NCI-H2081 (cell line): ENCODE measurements around the gene MRPL28.
A peak's percentile ranks its signal among the peaks of the same experiment; 100 is the strongest.
"Not testable (repeated sequence)": the region's sequence is repeated elsewhere in the genome, so short reads cannot be mapped to it uniquely, and the experiment has no call there.

Source experiments
- DNase-seq, 2 experiments: peaks; one replicate each; lab custom pipeline; 2025; lab: John Stamatoyannopoulos, UW

MRPL28 gene

DNA sequence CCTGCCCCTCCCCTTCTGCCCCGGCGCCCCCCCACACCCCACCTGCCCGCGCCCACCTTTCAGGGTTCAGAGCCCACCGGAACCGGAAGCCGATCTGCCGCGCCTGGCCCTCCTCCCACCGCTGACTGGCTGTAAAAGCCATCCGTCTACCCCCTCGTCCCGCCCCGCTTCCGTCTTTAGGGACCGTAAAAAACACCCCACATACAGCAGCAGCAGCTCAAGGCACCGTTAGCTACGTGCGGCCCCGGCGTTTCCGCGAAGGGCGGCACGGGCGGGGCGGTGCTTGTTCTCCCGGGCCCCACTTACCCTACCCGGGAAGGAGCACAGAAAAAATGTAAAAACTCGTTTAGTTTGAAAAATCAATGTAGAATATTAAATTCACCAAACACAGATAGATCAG, at the start of gene MRPL28:
Gene MRPL28 (minus strand): TSS at position 96 of the 400 bp plus-strand sequence. CDS start 320 bp downstream, outside the sequence.
- peak; percentile 94 to 95 for DNase-seq

DNA sequence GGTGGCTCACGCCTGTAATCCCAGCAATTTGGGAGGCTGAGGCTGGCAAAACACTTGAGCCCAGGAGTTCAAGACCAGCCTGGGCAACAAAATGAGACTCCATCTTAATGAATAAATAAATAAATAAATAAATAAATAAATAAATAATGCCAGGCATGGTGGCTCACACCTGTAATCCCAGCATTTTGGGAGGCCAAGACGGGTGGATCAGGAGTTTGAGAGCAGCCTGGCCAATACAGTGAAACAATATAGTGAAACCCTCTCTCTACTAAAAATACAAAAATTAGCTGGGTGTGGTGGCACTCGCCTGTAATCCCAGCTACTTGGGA, 44.8 kb upstream of the MRPL28 start:
- DNase-seq: not testable (repeated sequence)

DNA sequence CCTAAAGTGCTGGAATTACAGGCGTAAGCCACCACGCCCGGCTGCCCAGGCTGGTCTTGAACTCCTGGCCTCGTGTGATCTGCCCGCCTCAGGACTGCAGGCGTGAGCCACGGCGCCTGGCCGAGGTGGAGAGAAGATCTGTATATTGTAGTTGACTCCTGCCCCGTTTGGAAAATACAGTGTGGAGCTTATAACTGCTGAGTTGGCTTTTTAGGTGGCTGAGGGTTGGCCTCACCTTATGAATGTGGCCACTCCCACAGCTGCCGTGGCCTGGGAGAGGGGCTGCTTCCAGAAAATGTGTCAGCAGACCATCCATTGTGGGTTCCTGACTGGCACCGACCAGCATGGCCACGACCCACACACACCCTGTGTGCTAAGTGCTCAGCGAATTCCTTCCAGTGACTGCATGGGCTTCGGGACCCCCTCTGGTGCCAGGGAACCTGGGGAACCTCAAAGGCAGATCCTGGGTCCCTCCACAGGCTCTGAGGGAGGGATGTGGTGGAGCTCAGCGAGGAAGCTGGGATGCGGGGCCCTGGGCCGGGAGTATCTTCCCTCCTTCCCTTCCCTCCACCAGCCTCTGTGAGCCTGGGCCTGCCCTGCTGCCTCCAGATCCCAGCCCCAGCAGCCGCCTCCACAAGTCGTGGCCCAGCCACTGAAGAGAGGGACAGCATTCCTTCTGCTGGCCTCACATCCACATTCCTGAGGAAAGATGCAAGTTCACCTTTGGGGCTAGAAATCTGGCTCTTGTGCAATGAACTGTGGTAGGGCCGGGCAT, 44.2 kb upstream of the MRPL28 start:
- DNase-seq: no peak

DNA sequence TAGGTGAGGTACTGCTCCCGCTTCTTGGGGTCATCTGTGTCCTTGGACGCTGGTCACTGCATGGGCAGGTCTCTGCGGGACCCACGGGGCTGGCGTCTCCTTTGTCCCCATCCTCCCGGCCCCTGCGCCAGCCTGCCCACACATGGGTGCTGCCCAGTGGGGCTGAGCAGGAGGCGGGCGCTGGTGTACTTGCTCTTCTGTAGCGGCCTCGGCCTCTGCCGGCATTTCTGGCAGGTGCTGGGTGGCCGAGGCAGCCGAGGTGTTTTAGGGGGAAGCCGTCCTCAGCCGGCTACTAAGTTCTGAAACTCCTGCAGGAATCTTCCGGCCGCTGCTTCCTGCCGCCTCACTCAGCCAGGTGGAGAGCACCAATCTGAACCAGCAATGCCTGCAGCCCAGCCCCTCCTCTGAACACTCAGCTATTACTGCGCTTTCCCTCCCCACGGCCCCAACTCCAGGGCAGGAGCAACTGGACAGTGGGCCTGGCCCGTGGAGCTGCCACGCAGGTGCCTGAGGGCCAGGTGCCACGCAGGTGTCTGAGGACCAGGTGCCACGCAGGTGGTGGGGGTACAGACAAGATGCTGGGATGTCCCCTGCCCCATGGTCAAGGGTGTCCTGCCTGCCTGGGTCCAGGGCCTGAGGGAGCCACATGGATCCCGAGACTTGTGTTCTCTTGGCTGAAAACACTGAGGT, 41.4 kb upstream of the MRPL28 start:
- no peak for DNase-seq

DNA sequence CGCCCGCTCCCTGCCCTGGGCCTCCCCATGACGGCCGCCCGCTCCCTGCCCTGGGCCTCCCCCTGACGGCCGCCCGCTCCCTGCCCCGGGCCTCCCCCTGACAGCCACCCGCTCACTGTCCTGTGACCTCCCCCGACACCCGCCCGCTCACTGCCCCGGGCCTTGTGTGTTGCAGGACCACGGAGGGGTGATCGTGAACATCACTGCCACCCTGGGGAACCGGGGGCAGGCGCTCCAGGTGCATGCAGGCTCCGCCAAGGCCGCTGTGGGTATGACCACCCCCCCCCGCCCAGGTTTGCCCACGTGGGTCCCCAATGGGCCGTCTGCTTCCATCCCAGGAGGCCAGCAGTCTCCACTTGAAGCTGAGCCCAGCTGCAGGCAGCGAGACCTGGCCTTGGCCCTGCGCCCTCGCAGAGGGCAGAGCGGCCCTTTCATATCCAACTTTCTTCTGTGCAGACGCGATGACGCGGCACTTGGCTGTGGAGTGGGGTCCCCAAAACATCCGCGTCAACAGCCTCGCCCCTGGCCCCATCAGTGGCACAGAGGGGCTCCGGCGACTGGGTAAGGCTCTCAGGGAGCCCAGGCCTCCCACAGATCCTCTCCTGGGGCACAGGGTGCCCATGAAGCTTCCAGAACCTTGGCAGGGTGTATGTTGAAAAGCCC, 40.3 kb upstream of the MRPL28 start:
- no peak for DNase-seq

DNA sequence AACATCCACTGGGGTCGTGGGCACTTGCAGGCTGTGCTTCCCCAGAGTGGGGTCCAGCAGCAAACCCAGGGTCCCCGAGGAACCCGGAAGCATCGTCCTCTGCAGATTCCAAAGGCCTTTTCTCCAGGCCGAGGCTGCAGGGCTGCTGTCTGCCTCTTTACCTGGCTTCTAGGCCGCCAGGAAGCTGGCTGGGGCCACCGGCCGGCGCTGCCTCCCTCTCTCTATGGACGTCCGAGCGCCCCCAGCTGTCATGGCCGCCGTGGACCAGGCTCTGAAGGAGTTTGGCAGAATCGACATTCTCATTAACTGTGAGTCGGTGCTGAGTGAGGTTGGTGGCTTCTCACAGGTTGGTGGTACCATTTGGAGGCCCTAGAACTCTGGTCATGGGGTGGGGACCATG, 36.9 kb upstream of the MRPL28 start:
- DNase-seq: no peak

DNA sequence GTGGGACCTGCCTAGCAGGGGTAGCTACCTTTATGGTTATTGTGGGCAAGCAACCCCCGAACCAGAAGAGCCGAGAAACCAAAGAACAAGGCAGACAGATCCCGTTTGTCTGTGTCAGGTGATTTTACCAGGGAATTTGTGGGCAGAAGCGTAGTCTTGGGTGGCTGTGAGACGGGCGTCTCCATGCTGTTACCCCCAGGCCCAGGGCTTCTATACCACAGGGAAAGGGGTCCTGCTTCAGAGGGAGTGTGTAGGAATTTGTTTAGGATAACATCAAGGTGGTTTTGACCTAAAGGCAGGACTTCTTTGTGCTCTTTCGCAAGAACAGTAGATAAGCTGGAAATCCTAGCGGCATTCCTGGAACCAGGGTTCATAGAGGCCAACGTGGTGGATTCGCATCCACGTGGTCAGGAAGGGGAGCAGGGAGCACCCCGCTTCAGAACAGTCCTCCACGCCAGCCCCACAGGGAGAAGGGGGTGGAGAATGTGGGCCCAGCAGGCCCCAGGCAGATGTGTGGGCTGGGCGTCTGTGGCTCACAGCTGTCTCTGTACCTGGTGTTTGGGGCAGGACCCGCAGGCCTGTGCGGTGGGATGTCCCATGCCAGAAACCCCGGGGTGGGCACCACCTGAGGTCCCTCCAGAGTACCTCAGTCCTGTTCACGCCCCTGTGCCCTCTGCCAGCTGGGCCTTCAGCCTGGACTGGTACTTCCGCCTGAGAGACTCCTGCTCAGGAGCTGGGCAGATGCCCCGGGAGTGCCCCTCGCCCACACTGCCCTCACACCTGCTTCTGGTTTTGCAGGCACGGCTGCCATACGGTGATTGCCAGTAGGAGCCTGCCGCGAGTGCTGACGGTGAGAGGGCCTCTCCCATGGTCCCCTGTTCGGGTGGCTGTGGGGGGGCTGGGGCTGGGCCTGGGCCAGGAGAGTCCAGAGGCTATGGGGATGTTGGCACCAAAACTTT, 35.5 kb upstream of the MRPL28 start:
- no peak for DNase-seq

DNA sequence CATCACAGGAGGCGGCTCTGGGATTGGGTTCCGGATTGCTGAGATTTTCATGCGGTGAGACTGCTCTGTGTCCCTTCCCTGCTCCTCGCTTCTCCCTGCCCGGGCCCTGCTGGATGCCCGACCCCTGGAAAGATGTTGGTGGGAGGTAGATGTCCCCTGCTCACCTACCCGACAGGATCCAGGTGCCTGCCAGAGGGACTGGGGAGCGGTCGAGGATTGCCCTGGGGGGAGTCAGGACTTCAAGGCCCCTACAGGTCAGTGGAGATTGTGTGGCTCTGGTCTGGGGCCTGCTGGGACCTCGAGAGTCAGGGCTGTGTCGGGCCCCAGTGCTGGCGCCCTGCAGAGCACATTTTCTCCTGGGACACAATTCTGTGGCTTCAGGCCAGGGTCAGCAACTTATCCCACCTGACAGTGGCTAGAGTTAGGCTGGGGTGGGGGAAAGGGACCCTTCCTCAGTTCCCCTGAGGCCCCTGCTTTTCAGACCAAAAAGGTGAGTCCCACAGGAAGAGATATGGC, 34.7 kb upstream of the MRPL28 start:
- no peak for DNase-seq

DNA sequence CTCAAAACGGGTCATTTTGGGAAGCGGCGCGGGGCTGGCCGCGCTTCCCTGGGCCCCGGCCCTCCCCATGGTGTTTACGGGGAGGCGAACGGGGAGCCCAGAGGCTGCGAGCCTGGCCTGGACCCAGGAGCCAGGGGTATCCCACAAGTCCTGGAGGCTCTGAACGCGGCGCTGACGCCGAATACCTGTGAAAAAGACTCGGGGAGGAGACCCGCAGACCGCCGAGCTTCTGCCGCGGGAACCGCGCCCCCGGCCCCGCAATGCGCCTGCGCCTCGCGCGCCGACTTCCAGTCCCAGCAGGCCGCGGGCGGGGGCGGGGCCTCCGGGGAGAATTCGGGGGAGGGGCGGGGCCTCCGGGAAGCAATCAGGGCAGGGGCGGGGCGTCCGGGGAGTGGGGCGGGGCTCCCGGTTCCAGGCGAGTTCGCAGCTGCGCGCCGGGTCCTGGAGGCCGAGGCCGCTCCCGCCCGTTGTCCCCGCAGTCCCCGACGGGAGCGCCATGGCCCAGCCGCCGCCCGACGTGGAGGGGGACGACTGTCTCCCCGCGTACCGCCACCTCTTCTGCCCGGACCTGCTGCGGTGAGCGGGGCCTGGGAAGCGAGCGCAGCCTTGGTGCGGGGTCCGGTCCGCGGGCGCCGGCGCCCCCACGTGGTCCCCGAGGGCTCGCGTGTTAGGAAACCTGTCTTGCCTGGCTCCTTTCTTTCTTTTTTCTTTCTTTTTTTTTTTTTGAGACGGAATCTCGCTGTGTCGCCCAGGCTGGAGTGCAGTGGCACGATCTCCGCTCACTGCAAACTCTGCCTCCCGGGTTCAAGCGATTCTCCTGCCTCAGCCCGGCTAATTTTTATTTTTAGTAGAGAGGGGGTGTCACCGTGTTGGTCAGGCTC, 31.4 kb upstream of the MRPL28 start, which contains the start of gene DECR2:
Gene DECR2 (plus strand): TSS at position 418 of the 881 bp plus-strand sequence. CDS start 79 bp downstream, at position 497.
- peak; percentile 82 to 92 for DNase-seq

DNA sequence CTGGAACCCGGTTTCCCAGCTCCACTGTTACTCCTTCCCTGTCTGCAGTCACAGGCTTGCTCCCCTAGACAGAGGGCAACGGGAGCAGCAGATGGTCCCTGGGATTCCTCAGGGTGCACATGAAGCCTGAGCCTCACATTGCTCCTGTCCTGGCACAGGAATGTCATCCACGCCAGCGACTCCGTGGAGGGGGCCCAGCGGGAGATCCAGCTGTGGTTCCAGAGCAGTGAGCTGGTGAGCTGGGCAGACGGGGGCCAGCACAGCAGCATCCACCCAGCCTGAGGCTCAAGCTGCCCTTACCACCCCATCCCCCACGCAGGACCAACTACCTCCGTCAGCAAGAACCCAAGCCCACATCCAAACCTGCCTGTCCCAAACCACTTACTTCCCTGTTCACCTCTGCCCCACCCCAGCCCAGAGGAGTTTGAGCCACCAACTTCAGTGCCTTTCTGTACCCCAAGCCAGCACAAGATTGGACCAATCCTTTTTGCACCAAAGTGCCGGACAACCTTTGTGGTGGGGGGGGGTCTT, 29.8 kb upstream of the MRPL28 start:
- no peak for DNase-seq

DNA sequence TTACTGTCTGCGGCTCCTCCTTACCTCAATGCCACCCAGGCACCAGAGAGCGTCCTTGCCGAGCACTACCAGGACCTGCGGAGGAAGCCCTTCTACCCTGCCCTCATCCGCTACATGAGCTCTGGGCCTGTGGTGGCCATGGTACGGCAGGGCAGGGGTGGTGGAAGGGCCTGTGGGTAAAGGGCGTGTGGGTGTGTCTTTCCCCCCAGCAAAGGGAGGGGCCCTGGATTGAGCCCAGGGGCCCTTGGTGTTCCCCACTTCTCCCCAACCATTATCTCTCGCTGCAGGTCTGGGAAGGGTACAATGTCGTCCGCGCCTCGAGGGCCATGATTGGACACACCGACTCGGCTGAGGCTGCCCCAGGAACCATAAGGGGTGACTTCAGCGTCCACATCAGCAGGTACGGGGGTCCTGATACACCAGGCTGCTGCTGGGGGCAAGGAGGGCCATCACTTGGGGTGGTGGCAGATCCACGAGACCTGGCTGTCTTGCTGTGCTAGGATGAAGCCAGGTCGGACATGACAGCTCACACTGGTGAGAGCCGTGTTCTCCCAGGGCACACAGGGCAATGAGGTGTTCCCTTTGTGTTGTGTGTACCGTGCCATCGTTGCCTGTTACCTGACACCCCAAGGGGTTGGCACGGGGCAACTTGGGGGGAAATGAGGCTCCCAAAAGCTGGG, 29.1 kb upstream of the MRPL28 start:
- DNase-seq: no peak

DNA sequence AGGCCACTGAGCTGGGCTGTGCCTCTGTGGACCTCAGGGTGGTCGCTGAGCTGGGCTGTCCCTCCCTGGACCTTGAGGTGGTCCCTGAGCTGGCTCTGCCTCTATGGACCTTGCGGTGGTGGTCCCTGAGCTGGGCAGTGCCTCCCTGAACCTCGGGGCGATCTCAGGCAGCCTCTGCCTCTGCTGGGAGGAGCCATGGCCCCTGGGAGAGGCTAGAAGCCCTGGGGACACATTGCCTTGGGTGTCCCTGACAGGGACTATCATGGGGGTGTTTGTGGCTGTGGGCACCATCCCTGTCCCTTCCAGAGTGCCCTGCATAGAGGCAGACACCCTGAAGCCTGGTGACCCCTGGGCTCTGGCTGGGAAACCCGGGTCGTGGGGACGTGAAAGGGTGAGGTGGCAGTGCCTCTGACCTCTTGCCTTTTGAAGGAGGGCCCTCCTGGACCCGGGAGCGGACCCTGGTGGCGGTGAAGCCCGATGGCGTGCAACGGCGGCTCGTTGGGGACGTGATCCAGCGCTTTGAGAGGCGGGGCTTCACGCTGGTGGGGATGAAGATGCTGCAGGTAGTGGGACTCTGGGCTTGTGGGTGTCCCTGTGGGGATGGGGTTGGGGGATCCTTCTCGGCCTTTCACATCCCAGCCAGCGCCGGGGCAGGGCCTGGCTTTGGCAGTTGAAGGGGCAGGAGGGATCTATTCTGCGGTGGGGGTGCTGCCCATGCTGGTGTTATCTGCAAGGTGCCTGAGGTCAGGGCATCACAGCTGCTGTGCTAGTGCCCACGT, 28.4 kb upstream of the MRPL28 start:
- DNase-seq: no peak

DNA sequence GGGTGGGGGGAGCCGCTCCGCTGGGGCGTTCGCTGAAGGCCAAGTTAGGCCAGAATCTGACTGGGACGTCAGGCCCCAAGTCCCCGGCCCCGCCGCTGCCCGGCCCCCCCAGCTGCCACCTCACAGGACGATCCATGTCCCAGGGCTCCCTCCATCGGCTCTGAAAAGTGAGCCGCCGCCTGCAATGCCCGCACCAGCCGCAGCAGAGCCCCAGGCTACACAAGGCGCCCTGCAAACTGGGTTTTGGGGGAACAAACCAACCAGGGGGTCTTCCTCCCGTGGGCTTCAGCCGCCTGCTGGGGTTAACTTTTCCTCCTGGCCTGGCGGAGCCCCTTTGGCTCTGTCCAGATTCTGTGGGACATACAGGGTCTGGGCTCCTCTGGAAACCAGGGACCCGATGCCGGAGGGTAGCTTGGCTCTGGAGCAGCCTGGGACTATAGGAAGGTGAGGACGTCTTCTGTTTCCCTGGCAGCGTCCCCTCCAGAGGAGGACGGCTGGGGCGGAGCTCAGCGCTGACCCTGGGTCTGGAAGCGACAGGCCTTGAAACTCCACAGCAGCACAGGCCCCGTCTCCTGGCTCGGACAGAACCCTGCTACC, 27.5 kb upstream of the MRPL28 start:
- no peak for DNase-seq

DNA sequence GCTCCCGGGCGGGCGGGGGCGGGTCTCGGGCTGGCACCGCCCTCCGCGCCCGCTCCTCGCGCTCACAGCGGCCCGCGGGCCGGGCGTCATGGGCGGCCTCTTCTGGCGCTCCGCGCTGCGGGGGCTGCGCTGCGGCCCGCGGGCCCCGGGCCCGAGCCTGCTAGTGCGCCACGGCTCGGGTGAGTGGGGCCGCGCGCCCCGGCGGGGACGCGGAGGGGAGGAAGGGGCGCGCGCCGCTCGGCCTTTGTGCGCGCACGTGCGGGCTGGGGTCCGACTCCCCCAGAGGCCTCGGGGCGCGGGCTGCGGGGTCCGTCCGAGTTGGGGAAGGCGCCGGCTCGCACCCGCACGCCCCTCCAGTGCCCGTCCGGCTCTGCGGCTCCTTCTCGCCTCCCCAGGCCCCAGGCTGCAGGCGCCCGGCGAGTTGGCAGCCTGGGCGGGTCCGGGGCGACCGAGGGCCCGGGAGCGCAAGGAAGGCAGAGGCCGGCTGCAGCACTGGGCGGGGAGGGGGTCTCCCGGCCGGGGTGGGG, 26.9 kb upstream of the MRPL28 start, which contains the start of gene NME4:
Gene NME4 (plus strand): TSS at position 65 of the 527 bp plus-strand sequence. CDS start 24 bp downstream, at position 89.
- peak; percentile 34 to 48 for DNase-seq

DNA sequence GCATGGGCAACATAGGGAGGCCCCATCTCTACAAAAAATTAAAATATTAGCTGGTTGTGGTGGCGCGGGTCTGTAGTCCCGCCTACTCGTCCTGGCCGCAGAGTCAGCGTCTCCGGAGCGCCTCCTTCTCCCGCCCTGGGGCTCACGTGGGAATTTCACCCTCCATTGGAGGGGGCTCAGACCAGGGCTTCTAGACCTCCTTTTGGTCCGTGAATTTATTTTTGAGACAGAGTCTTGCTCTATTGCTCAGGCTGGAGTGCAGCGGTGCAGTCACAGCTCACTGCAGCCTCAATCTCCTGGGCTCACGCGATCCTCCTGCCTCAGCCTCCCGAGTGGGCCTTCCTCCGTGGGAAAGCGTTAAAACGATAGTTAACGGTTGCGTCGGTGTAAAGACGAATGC, 26.3 kb upstream of the MRPL28 start:
- DNase-seq: peak; percentile 19 to 45

DNA sequence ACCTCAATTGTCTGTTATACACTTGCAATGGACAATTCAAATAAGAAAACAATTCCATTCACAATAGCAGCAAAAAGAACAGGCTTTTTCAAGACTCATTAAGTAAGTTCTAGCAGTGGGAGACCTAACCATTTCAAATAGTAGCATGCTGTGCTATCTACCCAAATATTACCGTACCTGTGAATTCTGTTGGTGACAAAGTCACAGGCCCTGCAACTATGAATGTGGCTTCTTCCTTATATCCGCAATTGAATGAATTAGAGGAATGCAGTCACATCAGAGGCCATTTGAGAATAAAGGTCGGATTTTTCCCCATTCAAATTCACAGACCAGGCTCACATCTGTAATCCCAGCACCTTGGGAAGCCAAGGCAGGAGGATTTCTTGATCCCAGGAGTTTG, 25.9 kb upstream of the MRPL28 start:
- DNase-seq: peak in 1 of 2 experiments; percentile 53

DNA sequence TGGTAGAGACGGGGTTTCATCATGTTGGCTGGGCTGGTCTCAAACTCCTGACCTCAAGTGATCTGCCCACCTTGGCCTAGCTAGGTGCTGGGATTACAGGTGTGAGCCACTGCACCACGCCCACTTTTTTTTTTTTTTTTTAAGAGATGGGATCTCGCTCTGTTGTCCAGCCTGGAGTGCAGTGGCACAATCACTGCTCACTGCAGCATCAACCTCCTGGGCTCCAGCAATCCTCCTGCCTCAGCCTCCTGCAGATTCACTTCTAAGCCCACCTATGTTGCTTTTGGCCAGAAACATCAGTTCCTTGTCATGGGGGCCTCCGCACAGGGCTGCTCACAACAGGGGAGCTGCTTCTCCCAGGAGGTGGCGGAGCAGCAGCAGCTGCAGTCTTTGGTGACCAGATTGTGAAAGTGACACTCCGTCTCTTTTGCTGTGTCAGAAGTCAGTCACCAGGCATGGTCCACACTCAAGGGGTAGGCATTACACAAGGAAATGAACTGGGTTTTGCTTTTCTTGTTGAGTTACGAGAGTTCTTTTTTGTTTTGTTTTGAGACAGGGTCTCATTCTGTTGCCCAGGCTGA, 22.2 kb upstream of the MRPL28 start:
- DNase-seq: no peak

DNA sequence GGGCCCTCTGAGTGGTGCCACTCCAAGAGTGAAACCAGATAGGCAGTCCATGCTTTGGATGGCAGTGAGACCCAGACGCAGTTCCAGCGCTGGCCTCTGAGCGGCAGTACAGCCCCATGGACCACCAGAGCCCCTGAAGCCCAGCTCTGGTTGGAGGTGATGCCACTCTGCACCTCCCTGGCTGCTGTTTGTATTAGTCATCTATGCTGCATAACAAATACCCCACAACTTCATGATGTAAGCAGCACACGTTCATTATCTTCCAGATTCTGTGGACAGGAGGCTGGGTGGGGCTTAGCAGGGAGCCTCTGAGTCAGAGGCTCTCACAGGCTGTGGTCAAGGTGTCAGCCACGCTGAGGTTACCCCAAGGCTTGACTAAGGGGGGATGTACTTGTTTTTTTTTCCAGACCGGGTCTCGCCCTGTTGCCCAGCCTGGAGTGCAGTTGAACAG, 21.6 kb upstream of the MRPL28 start:
- peak; percentile 59 to 60 for DNase-seq
